KMS-11 (cell line): Measurements from ENCODE around the gene TUB.
A peak's percentile ranks its signal among the peaks of the same experiment; 100 is the strongest.

Experiments
- H2AFZ ChIP-seq: fragments of 200-600 bp; sonication (generic); 2 replicates; pipeline ENCODE4 v1.6.1; 2016; ENCODE audit warnings: antibody characterized with exemption, mixed run types, low read depth
- H3K27ac ChIP-seq: fragments of 200-600 bp; sonication (generic); 2 replicates; pipeline ENCODE4 v1.6.1; 2016; ENCODE audit warnings: mild to moderate bottlenecking, mixed run types
- H3K27me3 ChIP-seq: fragments of 200-600 bp; sonication (generic); 2 replicates; pipeline ENCODE4 v1.6.1; 2017; ENCODE audit warnings: mild to moderate bottlenecking, low read depth, mixed run types, moderate library complexity; ENCODE audit not compliant: insufficient read depth
- H3K36me3 ChIP-seq: fragments of 200-600 bp; sonication (generic); 2 replicates; pipeline ENCODE4 v1.6.1; 2017; ENCODE audit warnings: mild to moderate bottlenecking, mixed run types; ENCODE audit not compliant: insufficient read depth
- H3K4me1 ChIP-seq: fragments of 200-600 bp; sonication (generic); 2 replicates; pipeline ENCODE4 v1.6.1; 2016; ENCODE audit warnings: mild to moderate bottlenecking, low read depth, mixed run types; ENCODE audit not compliant: poor library complexity, severe bottlenecking
- H3K4me2 ChIP-seq: fragments of 200-600 bp; sonication (generic); 2 replicates; pipeline ENCODE4 v1.7.0; 2016; ENCODE audit warnings: mild to moderate bottlenecking, mixed run types
- H3K4me3 ChIP-seq: fragments of 200-600 bp; sonication (generic); IDR thresholded peaks from 2 replicates; pipeline ENCODE4 v1.6.1; 2017; ENCODE audit warnings: low read depth, low read length, mixed read lengths; ENCODE audit not compliant: insufficient read depth
- H3K79me2 ChIP-seq: fragments of 200-600 bp; sonication (generic); 2 replicates; pipeline ENCODE4 v1.6.1; 2016; ENCODE audit warnings: low read depth, mixed run types; ENCODE audit not compliant: insufficient read depth
- H3K9ac ChIP-seq: fragments of 200-600 bp; sonication (generic); 2 replicates; pipeline ENCODE4 v1.6.1; 2016; ENCODE audit warnings: mild to moderate bottlenecking, mixed run types
- H4K20me1 ChIP-seq: fragments of 200-600 bp; sonication (generic); 2 replicates; pipeline ENCODE4 v1.6.1; 2016; ENCODE audit warnings: mild to moderate bottlenecking, mixed run types; ENCODE audit not compliant: insufficient read depth
- TF ChIP-seq, protein P1 (sequence below): fragments of 200-600 bp; sonication (generic); conservative IDR thresholded peaks from 2 replicates; pipeline ENCODE4 v1.6.1; 2017; ENCODE audit warnings: low read depth, mild to moderate bottlenecking, antibody characterized with exemption, low read length, moderate library complexity, mixed read lengths

TUB gene

DNA sequence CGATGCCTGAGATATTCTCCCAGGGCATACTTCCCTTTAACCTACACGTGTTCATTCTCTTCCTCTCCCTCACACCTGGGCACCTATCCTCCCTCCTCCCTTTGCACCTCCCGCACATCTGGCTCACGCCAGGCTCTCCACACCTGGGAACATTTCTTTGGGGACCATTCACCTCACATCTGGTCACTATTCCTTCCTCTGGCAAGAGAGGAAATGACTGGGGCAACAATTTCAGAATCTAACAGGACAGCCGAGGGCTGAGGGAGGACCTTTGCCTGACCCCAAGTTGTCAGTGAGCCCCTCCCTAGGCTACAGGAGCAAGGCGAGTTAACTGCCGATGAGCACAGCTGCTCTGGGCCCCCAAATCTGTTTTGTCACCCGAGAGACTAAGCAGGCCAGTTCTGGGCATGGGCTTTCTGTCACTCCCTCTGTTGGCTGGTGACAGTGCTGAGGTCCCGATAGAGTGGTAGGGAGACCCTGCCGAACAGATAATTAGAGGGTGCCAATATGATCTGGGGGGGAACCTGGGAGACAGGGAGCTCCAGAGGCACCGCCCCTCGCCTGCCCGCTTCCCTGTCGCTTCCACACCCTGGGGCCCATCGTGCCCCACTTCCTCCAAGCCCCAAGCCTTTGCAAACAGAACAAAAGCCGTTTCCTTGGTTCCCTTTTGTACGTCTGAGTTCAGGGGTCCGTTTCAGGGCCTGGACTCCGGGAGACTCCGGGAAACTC is 48.3 kb upstream of the TUB start:
- Histone ChIP-seq H3K9ac (no peak overlapping the region), H3K36me3 (no peaks in the 10 kb centered on the region), H3K79me2 (no peaks in the 10 kb centered on the region), H3K4me1 (peaks cover 5% of the 10 kb centered on the region), H4K20me1 (no peaks in the 10 kb centered on the region), H3K4me2 (peak overlapping the region; percentile 57; the same call in 1 of the 2 replicates), H2AFZ (peak overlapping the region; percentile 50), H3K27me3 (no peaks in the 10 kb centered on the region), H3K4me3 (no peak overlapping the region), H3K27ac (no peak overlapping the region)
- TF ChIP-seq, protein P1, sequence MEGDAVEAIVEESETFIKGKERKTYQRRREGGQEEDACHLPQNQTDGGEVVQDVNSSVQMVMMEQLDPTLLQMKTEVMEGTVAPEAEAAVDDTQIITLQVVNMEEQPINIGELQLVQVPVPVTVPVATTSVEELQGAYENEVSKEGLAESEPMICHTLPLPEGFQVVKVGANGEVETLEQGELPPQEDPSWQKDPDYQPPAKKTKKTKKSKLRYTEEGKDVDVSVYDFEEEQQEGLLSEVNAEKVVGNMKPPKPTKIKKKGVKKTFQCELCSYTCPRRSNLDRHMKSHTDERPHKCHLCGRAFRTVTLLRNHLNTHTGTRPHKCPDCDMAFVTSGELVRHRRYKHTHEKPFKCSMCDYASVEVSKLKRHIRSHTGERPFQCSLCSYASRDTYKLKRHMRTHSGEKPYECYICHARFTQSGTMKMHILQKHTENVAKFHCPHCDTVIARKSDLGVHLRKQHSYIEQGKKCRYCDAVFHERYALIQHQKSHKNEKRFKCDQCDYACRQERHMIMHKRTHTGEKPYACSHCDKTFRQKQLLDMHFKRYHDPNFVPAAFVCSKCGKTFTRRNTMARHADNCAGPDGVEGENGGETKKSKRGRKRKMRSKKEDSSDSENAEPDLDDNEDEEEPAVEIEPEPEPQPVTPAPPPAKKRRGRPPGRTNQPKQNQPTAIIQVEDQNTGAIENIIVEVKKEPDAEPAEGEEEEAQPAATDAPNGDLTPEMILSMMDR: no peak

DNA sequence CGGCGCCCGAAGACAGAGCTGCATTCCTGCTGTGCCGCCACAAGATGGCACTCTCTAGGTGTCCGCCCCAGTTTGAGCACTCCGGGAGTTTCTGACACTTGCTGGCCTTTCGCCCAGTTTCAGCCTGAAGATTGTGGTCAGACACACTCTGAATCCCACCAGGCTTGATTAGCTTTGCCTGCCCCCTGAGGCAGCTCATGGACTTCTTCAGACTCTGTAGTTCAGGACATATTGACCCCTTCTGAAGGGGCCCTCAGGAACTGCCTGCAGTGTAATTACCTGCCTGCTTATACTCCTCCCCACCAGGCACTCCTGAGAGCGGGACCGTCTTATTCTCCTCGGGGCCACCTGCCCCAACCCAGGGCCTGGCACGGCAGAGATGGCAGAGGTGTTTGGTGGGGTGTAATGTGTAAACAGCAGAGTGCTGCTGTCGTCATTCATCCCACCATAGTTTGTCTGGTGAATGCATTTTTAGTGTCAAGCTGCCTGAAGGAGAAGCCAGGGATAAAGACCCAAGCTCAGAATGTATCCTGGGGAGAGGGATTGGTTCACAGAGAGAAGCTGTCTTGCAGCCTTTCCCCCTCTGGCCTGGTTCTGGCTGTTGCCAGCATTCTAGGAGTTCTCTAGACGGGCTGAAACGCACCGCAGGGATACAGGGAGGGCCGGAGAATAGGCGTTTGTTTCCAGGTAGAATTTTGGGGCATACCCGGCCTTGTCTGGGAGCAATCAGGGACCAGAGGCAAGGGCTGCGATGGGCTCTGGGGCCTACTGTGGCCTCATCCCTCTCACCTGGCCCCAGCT is 47.5 kb upstream of the TUB start:
- Histone ChIP-seq H3K27me3 (no peaks in the 10 kb centered on the region), H3K4me2 (peak overlapping the region; percentile 57), H3K27ac (no peak overlapping the region), H4K20me1 (no peaks in the 10 kb centered on the region), H3K4me1 (peaks cover 5% of the 10 kb centered on the region), H3K9ac (no peak overlapping the region), H2AFZ (peak overlapping the region; percentile 50; the same call in 1 of the 2 replicates), H3K79me2 (no peaks in the 10 kb centered on the region), H3K4me3 (no peak overlapping the region), H3K36me3 (no peaks in the 10 kb centered on the region)
- TF ChIP-seq, protein P1: peak; percentile 76

DNA sequence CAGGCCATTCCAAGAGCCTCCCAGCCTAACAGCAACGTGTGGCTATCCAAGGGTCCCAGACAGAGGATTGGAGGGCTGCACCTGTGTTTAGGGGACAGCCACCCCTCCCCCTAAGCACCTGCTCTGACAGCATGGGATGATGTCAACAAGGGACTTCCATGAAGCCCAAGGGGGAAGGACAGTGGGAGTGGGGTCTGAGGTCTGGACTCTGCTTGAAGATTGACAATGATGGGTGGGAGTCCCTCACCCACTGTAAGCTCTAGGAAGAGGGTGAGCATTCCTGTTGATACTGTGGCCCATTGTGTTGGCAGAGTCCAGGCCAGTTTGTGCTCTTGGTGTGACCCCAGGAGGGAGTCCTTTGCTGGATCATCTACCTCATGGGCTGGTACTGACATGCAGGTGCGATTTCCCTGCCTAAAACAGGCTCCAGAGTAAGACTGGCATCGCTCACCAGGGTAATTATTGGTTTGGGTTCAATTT is 46.9 kb upstream of the TUB start:
- peaks cover 5% of the 10 kb centered on the region for H3K4me1 ChIP-seq
- no peak overlapping the region for H3K27ac ChIP-seq

DNA sequence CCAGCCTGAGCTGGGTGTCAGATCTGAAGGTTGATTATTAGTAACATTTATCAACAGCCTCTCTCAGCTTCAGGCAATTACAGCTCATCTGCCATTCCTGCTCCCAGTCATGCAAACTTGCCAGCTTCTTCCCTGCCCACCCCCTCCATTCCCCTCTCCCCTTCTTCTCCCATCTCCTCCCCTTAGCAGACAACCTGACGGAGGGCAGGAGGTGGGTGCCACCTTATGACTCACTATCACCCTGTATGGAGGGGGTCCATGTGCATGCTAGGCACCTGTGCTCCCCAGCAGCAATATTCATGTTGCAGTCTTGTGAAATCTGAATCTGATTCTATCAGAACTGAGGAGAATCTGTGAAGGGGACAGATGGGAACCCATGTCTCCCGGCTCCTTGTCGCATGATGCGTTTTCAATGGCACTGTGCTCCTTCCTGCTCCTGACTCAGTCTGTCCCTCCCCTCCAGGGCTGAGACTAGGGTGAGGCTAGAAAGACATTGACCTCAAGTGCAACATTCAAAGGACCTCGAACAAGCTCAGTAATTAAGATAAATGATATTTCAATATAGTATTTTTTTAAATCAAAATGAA is 46.3 kb upstream of the TUB start:
- Histone ChIP-seq H3K4me1 (peaks cover 5% of the 10 kb centered on the region), H3K27me3 (no peaks in the 10 kb centered on the region), H3K4me3 (no peak overlapping the region), H3K79me2 (no peaks in the 10 kb centered on the region), H3K27ac (no peak overlapping the region), H4K20me1 (no peaks in the 10 kb centered on the region), H3K9ac (no peak overlapping the region), H3K36me3 (no peaks in the 10 kb centered on the region), H3K4me2 (no peak overlapping the region), H2AFZ (no peak overlapping the region)
- TF ChIP-seq, protein P1: no peak

More for the DNA sequence above, 46.9 kb upstream of the TUB start:
- Histone ChIP-seq H3K36me3 (no peaks in the 10 kb centered on the region), H3K79me2 (no peaks in the 10 kb centered on the region), H2AFZ (no peak overlapping the region), H3K27me3 (no peaks in the 10 kb centered on the region), H4K20me1 (no peaks in the 10 kb centered on the region), H3K4me2 (no peak overlapping the region), H3K4me3 (no peak overlapping the region), H3K9ac (no peak overlapping the region)
- TF ChIP-seq, protein P1: no peak
